Caco-2 (cell line): ENCODE data around the gene KIF26B. TPM values are rescaled to one million over a fixed set of nuclear protein-coding genes. Genes with fewer than 3 reads are reported as not detected.

ENCODE experiments used
- BruUV-seq: library from RNA; stranded (reverse); fragments of 400-500 nt; replicated peaks from 2 replicates; lab custom pipeline; 2021; lab: Mats Ljungman, UMichigan
- CTCF ChIA-PET: fragments of 300-600 bp; sonication (Branson Sonifier 250); formaldehyde crosslinking; loops from one replicate; lab custom pipeline; 2022; ENCODE audit warnings: antibody characterized with exemption; lab: Charles Lee
- POLR2A ChIA-PET: fragments of 300-600 bp; sonication (Branson Sonifier 250); formaldehyde crosslinking; loops from one replicate; lab custom pipeline; 2022; ENCODE audit warnings: antibody characterized with exemption; lab: Charles Lee
- DNase-seq, 2 experiments: peaks; one replicate each; pipeline versions ENCODE4 v3.0.0 to v3.0.0-alpha.2; 2020 to 2022
- H3K27me3 ChIP-seq: replicated peaks from 2 replicates; pipeline ENCODE4 v1.6.0; 2011; ENCODE audit warnings: low read length; ENCODE audit not compliant: control insufficient read depth, insufficient read depth
- H3K36me3 ChIP-seq: 2 replicates; pipeline ENCODE4 v1.5.1; 2011; ENCODE audit warnings: low read length; ENCODE audit not compliant: control insufficient read depth, insufficient read depth
- H3K4me1 ChIP-seq: fragments of 250-450 bp; sonication (Bioruptor Pico); 2 replicates; pipeline ENCODE4 v1.5.1; 2020; ENCODE audit warnings: mild to moderate bottlenecking
- H3K4me3 ChIP-seq: 2 replicates; pipeline ENCODE4 v1.5.1; 2011; ENCODE audit warnings: low read depth, mild to moderate bottlenecking, control low read depth, low read length
- H3K9me3 ChIP-seq: fragments of 250-450 bp; sonication (Bioruptor Pico); 2 replicates; pipeline ENCODE4 v1.5.1; 2020; ENCODE audit warnings: mild to moderate bottlenecking, moderate library complexity
- H3K27ac Mint-ChIP-seq: one replicate; pipeline ENCODE4 v1.8.0; 2022; ENCODE audit warnings: mixed read lengths; ENCODE audit not compliant: unreplicated experiment
- H3K27me3 Mint-ChIP-seq: one replicate; pipeline ENCODE4 v1.8.0; 2022; ENCODE audit warnings: mixed read lengths; ENCODE audit not compliant: insufficient read depth, unreplicated experiment
- H3K36me3 Mint-ChIP-seq: one replicate; pipeline ENCODE4 v1.8.0; 2022; ENCODE audit warnings: mild to moderate bottlenecking, mixed read lengths; ENCODE audit not compliant: insufficient read depth, unreplicated experiment
- H3K4me1 Mint-ChIP-seq: one replicate; pipeline ENCODE4 v1.8.0; 2022; ENCODE audit warnings: low read depth, mixed read lengths; ENCODE audit not compliant: unreplicated experiment
- H3K4me3 Mint-ChIP-seq: one replicate; pipeline ENCODE4 v1.8.0; 2022; ENCODE audit warnings: mild to moderate bottlenecking, moderate library complexity, mixed read lengths; ENCODE audit not compliant: unreplicated experiment
- H3K9me3 Mint-ChIP-seq: one replicate; pipeline ENCODE4 v1.8.0; 2022; ENCODE audit warnings: mixed read lengths; ENCODE audit not compliant: unreplicated experiment
- intact Hi-C: fragments of 100-400 bp; cut with micrococcal nuclease; formaldehyde crosslinking; loops from one replicate; pipeline ENCODE4 v1.10.0; 2022; ENCODE audit not compliant: unreplicated experiment
- total RNA-seq: library from RNA; stranded (reverse); gene quantifications from 2 replicates; pipeline ENCODE4 v1.2.3, GENCODE V29; 2022
- TF ChIP-seq, protein P1 (sequence below), 2 experiments: fragments of 200-600 bp in 1 of 2; IDR thresholded peaks; 1 replicate in 1 of 2; 2 replicates in 1 of 2; pipeline versions ENCODE4 v1.5.1 to v1.8.0; 2011 to 2022; ENCODE audit warnings: antibody characterized with exemption in 1 of 2, control low read depth in 1 of 2, inconsistent platforms in 1 of 2, low read depth in 1 of 2, low read length in 1 of 2, mild to moderate bottlenecking in 1 of 2, moderate library complexity in 1 of 2; ENCODE audit not compliant: insufficient read depth in 1 of 2, severe bottlenecking in 1 of 2, unreplicated experiment in 1 of 2

KIF26B gene
- total RNA-seq, 1 experiment from 2014 or later = 4.9 TPM

DNA sequence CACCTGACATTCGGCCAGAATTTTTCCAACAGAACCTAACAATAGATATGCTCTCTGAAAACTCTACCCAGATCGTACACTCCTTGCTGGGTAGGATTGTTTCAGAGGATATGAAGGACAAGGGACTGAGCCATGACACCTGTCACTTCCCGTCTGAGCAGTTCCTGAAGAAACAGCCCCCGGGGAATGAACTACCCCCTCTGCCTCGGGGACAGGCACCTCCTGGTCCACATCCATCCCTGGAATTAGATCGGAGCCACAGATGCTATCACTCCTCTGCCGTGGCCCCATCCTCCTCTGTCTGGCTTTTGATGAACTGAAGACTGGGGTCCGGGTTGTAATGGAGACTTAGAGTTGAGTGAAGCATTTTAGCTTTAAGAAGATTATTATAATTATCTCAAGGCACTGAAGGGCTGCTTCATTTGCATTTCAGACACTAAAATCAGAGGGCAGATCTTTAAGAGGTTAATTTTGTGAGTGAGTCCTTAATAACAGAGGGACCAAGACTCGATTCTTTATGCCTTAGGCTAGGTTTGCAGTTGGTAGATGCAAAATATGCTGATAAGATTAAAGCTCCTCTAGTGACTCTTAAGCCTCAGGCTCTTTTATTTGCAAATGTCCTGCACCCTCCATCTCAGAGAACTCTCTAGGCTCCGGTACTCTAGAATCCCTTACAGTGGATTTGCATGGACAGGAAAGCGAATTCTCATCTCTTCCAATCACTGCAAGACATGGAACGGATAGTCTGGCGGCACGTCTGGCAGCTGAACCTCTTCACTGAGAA lies 333.8 kb downstream of the KIF26B start:
- 0 out of 2 replicates have a peak, but pooled peaks cover 13% of the 10 kb centered on the region for H3K4me1 ChIP-seq
- no peak overlapping the region for H3K4me3 ChIP-seq
- intact Hi-C loops = no loop called here
- TF ChIP-seq, protein P1, sequence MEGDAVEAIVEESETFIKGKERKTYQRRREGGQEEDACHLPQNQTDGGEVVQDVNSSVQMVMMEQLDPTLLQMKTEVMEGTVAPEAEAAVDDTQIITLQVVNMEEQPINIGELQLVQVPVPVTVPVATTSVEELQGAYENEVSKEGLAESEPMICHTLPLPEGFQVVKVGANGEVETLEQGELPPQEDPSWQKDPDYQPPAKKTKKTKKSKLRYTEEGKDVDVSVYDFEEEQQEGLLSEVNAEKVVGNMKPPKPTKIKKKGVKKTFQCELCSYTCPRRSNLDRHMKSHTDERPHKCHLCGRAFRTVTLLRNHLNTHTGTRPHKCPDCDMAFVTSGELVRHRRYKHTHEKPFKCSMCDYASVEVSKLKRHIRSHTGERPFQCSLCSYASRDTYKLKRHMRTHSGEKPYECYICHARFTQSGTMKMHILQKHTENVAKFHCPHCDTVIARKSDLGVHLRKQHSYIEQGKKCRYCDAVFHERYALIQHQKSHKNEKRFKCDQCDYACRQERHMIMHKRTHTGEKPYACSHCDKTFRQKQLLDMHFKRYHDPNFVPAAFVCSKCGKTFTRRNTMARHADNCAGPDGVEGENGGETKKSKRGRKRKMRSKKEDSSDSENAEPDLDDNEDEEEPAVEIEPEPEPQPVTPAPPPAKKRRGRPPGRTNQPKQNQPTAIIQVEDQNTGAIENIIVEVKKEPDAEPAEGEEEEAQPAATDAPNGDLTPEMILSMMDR (IDR thresholded peaks at IDR 0.05; ENCODE audit: insufficient read depth in 1 of 2, low read depth in 1 of 2, low read length in 1 of 2, severe bottlenecking in 1 of 2, unreplicated experiment in 1 of 2) = no peak
- Mint-ChIP-seq H3K4me3 (no peak overlapping the region), H3K36me3 (no peaks in the 10 kb centered on the region), H3K9me3 (no peaks in the 10 kb centered on the region), H3K27ac (no peak overlapping the region), H3K27me3 (no peaks in the 10 kb centered on the region), H3K4me1 (peaks cover 15% of the 10 kb centered on the region)
- H3K36me3 ChIP-seq = no peaks in the 10 kb centered on the region
- H3K9me3 ChIP-seq = no peaks in the 10 kb centered on the region
- no peaks in the 10 kb centered on the region for H3K27me3 ChIP-seq
- ChIA-PET POLR2A (no interaction called here), CTCF (no interaction called here)
- no peak for DNase-seq
- no TSS peak for BruUV-seq

DNA sequence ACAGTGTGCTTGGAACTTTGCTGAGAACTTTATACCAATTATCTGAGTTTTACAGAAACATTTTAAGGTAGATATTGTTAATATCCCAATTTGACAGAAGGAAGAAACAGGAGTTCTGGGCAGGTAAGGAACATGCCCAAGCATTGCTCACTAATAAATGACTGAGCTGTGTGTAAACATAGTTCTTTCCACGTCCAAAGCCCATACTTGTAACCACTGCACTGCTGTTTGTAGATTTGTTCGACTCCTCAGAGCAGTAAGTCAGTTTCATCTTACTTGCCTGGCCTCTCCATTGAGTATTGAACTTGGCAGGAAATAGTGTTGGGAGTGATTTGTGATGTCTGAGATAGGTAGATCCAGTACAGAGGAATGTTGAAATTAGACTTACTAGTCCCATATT lies 335.1 kb downstream of the KIF26B start:
- Histone ChIP-seq H3K9me3 (0 out of 2 replicates have a peak, but pooled peaks cover under 1% of the 10 kb centered on the region), H3K4me3 (no peak overlapping the region), H3K4me1 (0 out of 2 replicates have a peak, but pooled peaks cover 9% of the 10 kb centered on the region), H3K36me3 (no peaks in the 10 kb centered on the region), H3K27me3 (no peaks in the 10 kb centered on the region)
- Mint-ChIP-seq H3K27me3 (no peaks in the 10 kb centered on the region), H3K36me3 (no peaks in the 10 kb centered on the region), H3K9me3 (peaks cover 5% of the 10 kb centered on the region), H3K4me1 (peaks cover 8% of the 10 kb centered on the region), H3K27ac (no peak overlapping the region), H3K4me3 (no peak overlapping the region)
- intact Hi-C loops = no loop called here
- no peak for DNase-seq
- BruUV-seq = no TSS peak
- ChIA-PET CTCF (no interaction called here), POLR2A (no interaction called here)
- TF ChIP-seq, protein P1 (IDR thresholded peaks at IDR 0.05; ENCODE audit: insufficient read depth in 1 of 2, low read depth in 1 of 2, low read length in 1 of 2, severe bottlenecking in 1 of 2, unreplicated experiment in 1 of 2) = no peak

DNA sequence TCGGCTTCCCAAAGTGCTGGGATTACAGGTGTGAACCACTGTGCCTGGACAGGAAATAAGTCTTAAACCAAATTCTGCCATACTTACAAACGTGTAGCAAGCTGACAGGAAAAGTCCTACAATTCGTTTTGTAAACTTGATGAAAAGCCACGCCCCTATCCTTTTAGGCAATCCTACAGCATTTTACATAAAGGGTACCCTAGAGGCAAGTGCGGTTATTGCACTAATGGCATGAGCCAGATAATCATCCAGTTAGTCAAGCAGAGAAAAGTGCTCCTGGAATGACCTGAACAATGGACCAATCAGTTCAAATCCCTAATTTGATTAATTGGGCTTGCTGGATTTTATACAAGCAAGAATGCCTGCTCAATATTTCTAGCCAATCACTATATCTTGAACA lies 338.2 kb downstream of the KIF26B start:
- Mint-ChIP-seq H3K4me3 (no peak overlapping the region), H3K27ac (no peak overlapping the region), H3K27me3 (no peaks in the 10 kb centered on the region), H3K36me3 (no peaks in the 10 kb centered on the region), H3K4me1 (peaks cover 8% of the 10 kb centered on the region), H3K9me3 (peaks cover 23% of the 10 kb centered on the region)
- intact Hi-C loops = no loop called here
- DNase-seq = peak in 1 of 2 experiments; percentile 17
- H3K36me3 ChIP-seq = no peaks in the 10 kb centered on the region
- H3K4me1 ChIP-seq = 0 out of 2 replicates have a peak, but pooled peaks cover 4% of the 10 kb centered on the region
- CTCF ChIA-PET = no interaction called here
- H3K4me3 ChIP-seq = no peak overlapping the region
- no peaks in the 10 kb centered on the region for H3K27me3 ChIP-seq
- peaks cover 10% of the 10 kb centered on the region; the same call in 1 of the 2 replicates for H3K9me3 ChIP-seq
- TF ChIP-seq, protein P1 (IDR thresholded peaks at IDR 0.05; ENCODE audit: insufficient read depth in 1 of 2, low read depth in 1 of 2, low read length in 1 of 2, severe bottlenecking in 1 of 2, unreplicated experiment in 1 of 2) = peak in 1 of 2 experiments; percentile 22
- POLR2A ChIA-PET = no interaction called here
- BruUV-seq = no TSS peak
